GM21390 (cell line): ENCODE measurements around the gene PRPF40B.
"Not testable (repeated sequence)": the region's sequence is repeated elsewhere in the genome, so short reads cannot be mapped to it uniquely, and the experiment has no call there.

Experiments used
- ATAC-seq: cut with Tn5 transposase; IDR thresholded peaks from one replicate; pipeline ENCODE4 v1.9.1; 2021; ENCODE audit not compliant: unreplicated experiment

The PRPF40B gene

GRCh38 chr12:49623142-49623904, at the start of gene PRPF40B:
Gene PRPF40B (plus strand): TSS chr12:49623561. CDS start chr12:49623591, 30 bp downstream.
- peak; percentile 74 for ATAC-seq

GRCh38 chr12:49577589-49578315, 45.6 kb upstream of the PRPF40B start:
- no peak for ATAC-seq

- ATAC-seq = no peak
These were observed 44.8 kb upstream of the PRPF40B start for GRCh38 chr12:49578471-49579112.

GRCh38 chr12:49580572-49581535, 42.5 kb upstream of the PRPF40B start:
- ATAC-seq = peak; percentile 54

- no peak for ATAC-seq
These were observed 41.2 kb upstream of the PRPF40B start for GRCh38 chr12:49582201-49582600.

- ATAC-seq = no peak
These were observed 40.5 kb upstream of the PRPF40B start for GRCh38 chr12:49582850-49583249.

- ATAC-seq = no peak
These were observed 39.8 kb upstream of the PRPF40B start for GRCh38 chr12:49583366-49584094.

GRCh38 chr12:49584591-49584990, 38.8 kb upstream of the PRPF40B start:
- ATAC-seq = no peak

- no peak for ATAC-seq
These were observed 37.6 kb upstream of the PRPF40B start for GRCh38 chr12:49585477-49586459.

- ATAC-seq = no peak
These were observed 36.0 kb upstream of the PRPF40B start for GRCh38 chr12:49587174-49587908.

GRCh38 chr12:49588281-49588680, 35.1 kb upstream of the PRPF40B start:
- no peak for ATAC-seq

- no peak for ATAC-seq
These were observed 34.4 kb upstream of the PRPF40B start for GRCh38 chr12:49588721-49589516.

GRCh38 chr12:49598527-49598926, 24.8 kb upstream of the PRPF40B start:
- no peak for ATAC-seq

- no peak for ATAC-seq
These were observed 23.4 kb upstream of the PRPF40B start for GRCh38 chr12:49599961-49600360.

GRCh38 chr12:49603721-49604120, 19.6 kb upstream of the PRPF40B start:
- no peak for ATAC-seq

GRCh38 chr12:49604856-49605255, 18.5 kb upstream of the PRPF40B start:
- no peak for ATAC-seq

- ATAC-seq = not testable (repeated sequence)
These were observed 17.8 kb upstream of the PRPF40B start, which contains the start of gene FAM186B for GRCh38 chr12:49605539-49605938. Gene FAM186B (minus strand): TSS chr12:49605639. CDS start chr12:49605477, 162 bp downstream.
